GM06990 (cell line): ENCODE data around the gene ERG28.

Experiments used
- DNase-seq: peaks from one replicate; pipeline ENCODE4 v3.0.0-alpha.2; 2011; ENCODE audit not compliant: insufficient read length; ENCODE audit errors: extremely low read depth
- H3K27me3 ChIP-seq: replicated peaks from 2 replicates; pipeline ENCODE4 v1.6.0; 2011; ENCODE audit warnings: low read length; ENCODE audit not compliant: control insufficient read depth, insufficient read depth
- H3K36me3 ChIP-seq: 2 replicates; pipeline ENCODE4 v1.5.1; 2011; ENCODE audit warnings: low read length; ENCODE audit not compliant: control insufficient read depth, insufficient read depth
- H3K4me3 ChIP-seq: replicated peaks from 2 replicates; pipeline ENCODE4 v1.5.1; 2011; ENCODE audit warnings: low read depth, mild to moderate bottlenecking, control low read depth, low read length
- CTCF ChIP-seq: IDR thresholded peaks from 2 replicates; pipeline ENCODE4 v1.5.1; 2011; ENCODE audit warnings: low read length, control low read depth, mild to moderate bottlenecking, inconsistent platforms; ENCODE audit not compliant: insufficient read depth, poor library complexity, severe bottlenecking

ERG28 gene

GRCh38 chr14:75630695-75631452 is 29.8 kb downstream of the ERG28 start:
- TF ChIP-seq CTCF, result no peak
- H3K4me3 ChIP-seq, result no peak overlapping the region
- H3K27me3 ChIP-seq, result no peaks in the 10 kb centered on the region
- no peaks in the 10 kb centered on the region for H3K36me3 ChIP-seq
- no peak for DNase-seq

- Histone ChIP-seq H3K27me3 (no peaks in the 10 kb centered on the region), H3K4me3 (no peak overlapping the region), H3K36me3 (no peaks in the 10 kb centered on the region)
- TF ChIP-seq CTCF, result no peak
- no peak for DNase-seq
Measured at GRCh38 chr14:75628816-75629215, 31.9 kb downstream of the ERG28 start.

GRCh38 chr14:75627406-75627805 is 33.3 kb downstream of the ERG28 start:
- Histone ChIP-seq H3K36me3 (no peaks in the 10 kb centered on the region), H3K4me3 (no peak overlapping the region), H3K27me3 (no peaks in the 10 kb centered on the region)
- DNase-seq, result no peak
- TF ChIP-seq CTCF, result no peak

- no peak overlapping the region for H3K4me3 ChIP-seq
- no peak for TF ChIP-seq CTCF
- no peak for DNase-seq
Measured at GRCh38 chr14:75626863-75627262, 33.8 kb downstream of the ERG28 start.

GRCh38 chr14:75626396-75626795 is 34.3 kb downstream of the ERG28 start:
- TF ChIP-seq CTCF, result no peak
- H3K36me3 ChIP-seq, result no peaks in the 10 kb centered on the region
- H3K4me3 ChIP-seq, result no peak overlapping the region
- H3K27me3 ChIP-seq, result no peaks in the 10 kb centered on the region
- no peak for DNase-seq

More at GRCh38 chr14:75626863-75627262, 33.8 kb downstream of the ERG28 start:
- Histone ChIP-seq H3K27me3 (no peaks in the 10 kb centered on the region), H3K36me3 (no peaks in the 10 kb centered on the region)
